Bronchial epithelial cell (primary cell): ENCODE data around the gene NR3C1. TPM values are rescaled to one million over a fixed set of nuclear protein-coding genes. Genes with fewer than 3 reads are reported as not detected.

Source experiments
- DNase-seq: peaks from one replicate; pipeline ENCODE4 v3.0.0-alpha.2; 2010; ENCODE audit warnings: low read depth
- FAIRE-seq: peaks from 2 replicates; lab custom pipeline; 2011; peaks lifted over from hg19 to GRCh38; lab: Jason Lieb, UNC
- H3K27me3 ChIP-seq: 2 replicates; pipeline ENCODE4 v1.5.1; 2011; ENCODE audit warnings: low read length; ENCODE audit not compliant: control insufficient read depth, insufficient read depth
- H3K36me3 ChIP-seq: 2 replicates; pipeline ENCODE4 v1.5.1; 2011; ENCODE audit warnings: low read length; ENCODE audit not compliant: control insufficient read depth, insufficient read depth
- H3K4me3 ChIP-seq: 2 replicates; pipeline ENCODE4 v1.5.1; 2011; ENCODE audit warnings: mild to moderate bottlenecking, low read depth, low read length, control low read depth
- total RNA-seq: library from RNA; depleted of rRNA; stranded (reverse); fragments of >200 nt; gene quantifications from 2 replicates; pipeline ENCODE4 v1.2.1, GENCODE V29; 2014
- TF ChIP-seq, protein P1 (sequence below): IDR thresholded peaks from 2 replicates; pipeline ENCODE4 v1.5.1; 2011; ENCODE audit warnings: mild to moderate bottlenecking, moderate library complexity, low read length, control low read depth, inconsistent platforms; ENCODE audit not compliant: insufficient read depth, severe bottlenecking

The NR3C1 gene
- total RNA-seq, 1 donor from 2014 or later: 41.9 TPM

DNA sequence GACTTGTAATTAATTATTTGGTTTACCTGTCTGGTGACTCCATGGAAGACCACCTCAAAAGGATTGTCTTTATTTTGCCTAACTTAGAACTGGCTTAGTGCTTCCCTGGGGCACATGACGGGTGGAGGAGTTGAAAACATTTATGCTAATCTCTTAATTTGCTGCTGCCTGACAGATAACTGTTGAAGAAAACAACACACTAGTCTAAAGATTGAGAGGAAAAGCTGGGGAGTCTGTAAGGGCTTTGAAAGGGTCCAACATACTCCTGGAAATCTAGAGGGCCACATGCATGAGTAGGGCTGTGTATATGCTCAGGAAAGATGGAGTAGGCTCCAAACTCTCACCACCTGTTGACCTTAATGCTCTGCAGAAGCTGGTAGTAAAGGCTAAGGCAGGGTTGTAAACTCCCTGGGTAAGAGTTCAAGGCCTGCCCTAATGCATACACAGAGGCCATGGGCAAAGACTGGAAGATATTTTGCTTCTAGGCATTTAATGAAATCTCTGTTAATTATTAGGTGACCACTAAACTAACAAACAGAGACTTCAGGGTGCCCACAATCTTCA lies 40.7 kb downstream of the NR3C1 start:
- TF ChIP-seq, protein P1, sequence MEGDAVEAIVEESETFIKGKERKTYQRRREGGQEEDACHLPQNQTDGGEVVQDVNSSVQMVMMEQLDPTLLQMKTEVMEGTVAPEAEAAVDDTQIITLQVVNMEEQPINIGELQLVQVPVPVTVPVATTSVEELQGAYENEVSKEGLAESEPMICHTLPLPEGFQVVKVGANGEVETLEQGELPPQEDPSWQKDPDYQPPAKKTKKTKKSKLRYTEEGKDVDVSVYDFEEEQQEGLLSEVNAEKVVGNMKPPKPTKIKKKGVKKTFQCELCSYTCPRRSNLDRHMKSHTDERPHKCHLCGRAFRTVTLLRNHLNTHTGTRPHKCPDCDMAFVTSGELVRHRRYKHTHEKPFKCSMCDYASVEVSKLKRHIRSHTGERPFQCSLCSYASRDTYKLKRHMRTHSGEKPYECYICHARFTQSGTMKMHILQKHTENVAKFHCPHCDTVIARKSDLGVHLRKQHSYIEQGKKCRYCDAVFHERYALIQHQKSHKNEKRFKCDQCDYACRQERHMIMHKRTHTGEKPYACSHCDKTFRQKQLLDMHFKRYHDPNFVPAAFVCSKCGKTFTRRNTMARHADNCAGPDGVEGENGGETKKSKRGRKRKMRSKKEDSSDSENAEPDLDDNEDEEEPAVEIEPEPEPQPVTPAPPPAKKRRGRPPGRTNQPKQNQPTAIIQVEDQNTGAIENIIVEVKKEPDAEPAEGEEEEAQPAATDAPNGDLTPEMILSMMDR: no peak
- Histone ChIP-seq H3K27me3 (no peaks in the 10 kb centered on the region), H3K36me3 (no peaks in the 10 kb centered on the region), H3K4me3 (no peak overlapping the region)
- FAIRE-seq (no peak), DNase-seq (no peak)

DNA sequence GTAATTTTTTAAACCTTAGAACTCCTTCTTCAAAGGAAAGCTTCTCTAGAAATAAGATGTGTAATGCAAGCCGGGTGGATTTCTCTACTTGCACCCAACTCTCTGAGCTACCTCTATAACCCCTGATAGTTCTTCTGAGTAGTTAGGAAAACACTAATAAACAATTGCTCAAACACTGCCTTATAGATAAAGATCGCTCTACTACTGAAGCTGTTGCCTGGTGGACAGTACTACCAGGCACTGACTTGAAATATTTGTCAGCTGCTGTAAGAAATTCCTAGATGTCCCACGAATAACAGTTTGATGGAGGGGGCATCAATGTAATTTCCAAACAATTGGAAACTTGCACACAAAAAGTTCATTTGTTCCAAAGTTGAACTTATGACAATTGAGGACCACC lies 42.0 kb downstream of the NR3C1 start:
- DNase-seq (no peak), FAIRE-seq (no peak)
- TF ChIP-seq, protein P1: no peak
- Histone ChIP-seq H3K27me3 (no peaks in the 10 kb centered on the region), H3K36me3 (no peaks in the 10 kb centered on the region), H3K4me3 (no peak overlapping the region)

DNA sequence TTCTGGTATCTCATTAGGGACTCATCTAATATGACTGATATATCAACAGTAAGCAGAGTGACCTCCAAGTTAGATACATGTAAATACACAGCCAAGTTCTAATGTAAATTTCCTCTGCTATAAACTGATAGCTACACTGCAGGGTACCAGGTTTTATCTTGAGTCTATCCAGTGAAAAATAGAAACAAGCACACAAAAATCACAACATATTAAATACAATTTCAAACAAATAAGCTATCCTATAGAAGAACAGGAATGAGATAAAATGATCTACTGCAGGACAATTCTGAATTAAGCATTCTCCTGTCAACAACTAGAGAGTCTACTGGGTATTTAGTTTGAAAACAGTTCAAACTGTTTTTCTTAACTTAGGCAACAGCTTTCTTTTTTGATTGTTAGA lies 42.7 kb downstream of the NR3C1 start:
- H3K4me3 ChIP-seq: no peak overlapping the region
- no peaks in the 10 kb centered on the region for H3K27me3 ChIP-seq
- TF ChIP-seq, protein P1: no peak
- no peak for DNase-seq
- FAIRE-seq: no peak
- H3K36me3 ChIP-seq: no peaks in the 10 kb centered on the region

DNA sequence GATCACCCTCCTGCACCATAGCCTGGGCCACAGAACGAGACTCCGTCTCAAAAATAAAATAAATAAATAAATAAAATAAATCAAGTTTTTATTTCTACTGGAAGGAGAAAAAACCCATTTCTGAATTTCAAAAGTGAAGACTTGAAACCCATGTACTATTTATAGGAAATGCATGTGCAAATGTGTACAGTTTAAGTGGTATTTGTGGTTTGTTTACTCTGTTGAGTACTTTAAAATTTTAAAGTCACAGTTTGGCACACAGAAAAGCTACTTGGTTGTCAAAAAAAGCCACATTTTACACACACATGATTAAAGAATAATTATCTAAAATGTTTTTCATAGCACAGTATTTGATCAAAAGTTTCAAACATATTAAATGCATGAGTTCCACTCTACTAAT lies 43.6 kb downstream of the NR3C1 start:
- FAIRE-seq (no peak), DNase-seq (no peak)
- Histone ChIP-seq H3K27me3 (no peaks in the 10 kb centered on the region), H3K4me3 (no peak overlapping the region), H3K36me3 (no peaks in the 10 kb centered on the region)
- TF ChIP-seq, protein P1: no peak

DNA sequence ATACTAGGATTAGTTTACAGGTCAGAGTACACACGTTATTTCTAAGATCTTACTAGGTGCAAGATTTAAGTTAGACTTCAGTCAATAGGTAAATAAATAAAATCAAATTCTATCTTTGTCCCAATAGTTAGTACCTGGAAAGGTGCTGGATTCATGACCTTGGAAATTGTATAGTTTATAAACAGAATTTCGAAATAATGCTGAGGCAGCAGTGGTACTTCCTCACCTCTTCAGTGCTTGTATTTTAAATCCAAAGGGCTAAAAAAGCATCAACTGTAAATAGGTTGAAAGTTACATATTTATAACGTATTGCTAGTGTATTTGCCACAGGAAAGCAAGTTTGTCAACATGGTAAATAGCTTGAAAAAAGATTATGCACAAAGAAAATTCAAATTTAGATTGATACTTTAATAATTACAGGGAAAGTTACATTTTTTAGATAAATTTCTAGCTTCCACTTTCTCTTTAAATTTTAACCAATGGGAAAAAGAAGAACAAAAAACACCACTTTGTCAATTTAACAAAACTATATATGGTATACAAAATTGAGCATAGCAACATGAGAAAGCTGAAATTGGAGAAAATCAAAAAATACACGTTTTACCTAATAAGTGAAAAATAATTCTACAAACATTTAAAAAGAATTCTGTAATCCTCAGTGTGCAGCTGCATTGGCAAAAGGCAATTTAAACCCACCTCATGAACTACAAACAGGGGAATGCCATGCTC lies 46.5 kb downstream of the NR3C1 start:
- Histone ChIP-seq H3K27me3 (no peaks in the 10 kb centered on the region), H3K4me3 (no peak overlapping the region), H3K36me3 (no peaks in the 10 kb centered on the region)
- no peak for FAIRE-seq
- no peak for DNase-seq
- TF ChIP-seq, protein P1: no peak
